HL-60 (cell line): ENCODE measurements around the gene YKT6.

Experiments
- CTCF ChIP-seq: IDR thresholded peaks from one replicate; pipeline ENCODE4 v1.5.1; 2011; ENCODE audit warnings: low read length, control low read depth, inconsistent platforms; ENCODE audit not compliant: insufficient read depth
- GABPA ChIP-seq: IDR thresholded peaks from 2 replicates; pipeline ENCODE4 v1.6.1; 2012; ENCODE audit warnings: low read depth
- POLR2AphosphoS5 ChIP-seq: IDR thresholded peaks from 2 replicates; pipeline ENCODE4 v1.6.1; 2012; ENCODE audit warnings: low read depth
- REST ChIP-seq: IDR thresholded peaks from 2 replicates; pipeline ENCODE4 v1.6.1; 2012; ENCODE audit warnings: low read depth; ENCODE audit not compliant: insufficient replicate concordance

DNA sequence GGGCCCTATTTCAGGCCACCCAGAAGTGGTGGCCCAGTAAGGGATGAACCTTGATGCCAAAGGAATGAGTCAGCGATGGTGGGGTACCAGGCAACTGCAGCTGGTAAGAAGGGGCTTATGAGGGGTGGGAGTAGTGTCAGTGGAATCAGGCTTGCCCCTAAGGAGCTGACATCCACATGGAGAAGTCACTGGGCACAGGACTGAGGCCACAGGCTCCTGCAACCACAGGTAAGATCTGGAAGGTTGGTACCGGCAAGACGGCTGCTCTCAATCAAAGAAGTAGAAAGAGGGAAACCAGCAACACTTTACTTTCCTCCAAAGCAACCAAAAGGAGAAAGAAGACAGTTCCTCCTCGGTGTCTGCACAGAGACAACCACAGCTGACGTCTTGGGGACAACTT, 14.0 kb upstream of the YKT6 start:
- TF ChIP-seq REST (no peak), CTCF (no peak), GABPA (no peak), POLR2AphosphoS5 (no peak)
